Stimulated activated naive CD8-positive, alpha-beta T cell treated with anti-CD3 and anti-CD28 coated beads, Interleukin-15, Interleukin-2, amounts not matched to agents 100 U/mL and 50 U/mL, for 24 hours (primary cell): ENCODE data around the gene MED10.
A peak's percentile ranks its signal among the peaks of the same experiment; 100 is the strongest.

ENCODE experiments used
- ATAC-seq: fragments of 150-1000 bp; cut with Tn5 transposase; one replicate; pipeline ENCODE4 v1.10.0; 2021
- DNase-seq: peaks from one replicate; pipeline ENCODE4 v3.0.0; 2021

Gene MED10, protein sequence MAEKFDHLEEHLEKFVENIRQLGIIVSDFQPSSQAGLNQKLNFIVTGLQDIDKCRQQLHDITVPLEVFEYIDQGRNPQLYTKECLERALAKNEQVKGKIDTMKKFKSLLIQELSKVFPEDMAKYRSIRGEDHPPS

GRCh38 chr5:6377905-6378765, at the start of gene MED10:
Gene MED10, minus strand, starts transcription at chr5:6378547. Its CDS starts 64 bp downstream, at chr5:6378483.
- ATAC-seq (peak; percentile 100), DNase-seq (peak; percentile 97)

GRCh38 chr5:6427694-6428093, 49.3 kb upstream of the MED10 start:
- DNase-seq (no peak), ATAC-seq (no peak)

DNA sequence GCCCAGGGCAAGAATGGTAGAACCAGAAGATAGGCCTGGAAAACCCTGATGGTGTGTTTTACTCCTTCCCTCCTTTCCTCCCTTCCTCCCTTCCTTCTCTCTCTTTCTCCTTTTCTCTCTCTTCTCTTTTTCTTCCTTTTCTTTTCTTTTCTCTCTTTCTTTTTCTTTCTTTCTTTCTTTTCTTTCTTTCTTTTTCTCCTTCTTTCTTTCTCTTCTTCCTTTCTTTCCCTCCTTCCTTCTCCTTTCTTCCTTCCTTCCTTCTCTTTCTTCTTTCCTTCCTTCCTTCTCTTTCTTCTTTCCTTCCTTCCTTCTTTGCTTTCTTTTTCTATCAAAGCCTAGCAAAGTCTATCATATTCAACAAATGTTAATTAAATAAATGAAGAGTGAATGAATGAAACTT, 46.4 kb upstream of the MED10 start:
- ATAC-seq (no peak), DNase-seq (no peak)

DNA sequence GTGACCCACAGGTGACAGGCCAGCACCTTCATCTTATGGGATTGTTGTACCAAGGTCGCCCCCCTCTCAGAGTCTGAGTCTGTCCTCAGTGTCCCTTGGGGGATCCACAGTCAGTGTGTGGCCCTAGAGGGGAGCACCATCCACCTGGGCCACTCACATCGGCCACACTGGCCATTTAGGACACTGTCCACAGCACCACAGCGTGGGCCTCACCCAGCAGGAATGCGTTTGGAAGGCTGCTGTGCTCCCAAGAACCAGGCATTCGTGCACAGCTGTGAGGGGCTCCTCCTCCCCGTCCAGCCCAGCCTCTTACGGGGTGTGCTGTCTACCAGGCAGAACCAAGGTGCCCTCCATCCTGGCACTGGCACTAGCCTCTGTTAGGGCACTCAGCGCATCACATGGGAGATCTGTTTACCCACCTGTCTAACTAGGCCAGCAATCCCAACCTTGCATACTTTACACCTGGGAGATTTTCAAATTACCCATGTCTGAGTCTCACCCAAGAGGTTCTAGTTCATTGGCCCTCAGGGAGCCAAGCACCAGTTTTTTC, 45.8 kb upstream of the MED10 start:
- DNase-seq (no peak), ATAC-seq (no peak)

DNA sequence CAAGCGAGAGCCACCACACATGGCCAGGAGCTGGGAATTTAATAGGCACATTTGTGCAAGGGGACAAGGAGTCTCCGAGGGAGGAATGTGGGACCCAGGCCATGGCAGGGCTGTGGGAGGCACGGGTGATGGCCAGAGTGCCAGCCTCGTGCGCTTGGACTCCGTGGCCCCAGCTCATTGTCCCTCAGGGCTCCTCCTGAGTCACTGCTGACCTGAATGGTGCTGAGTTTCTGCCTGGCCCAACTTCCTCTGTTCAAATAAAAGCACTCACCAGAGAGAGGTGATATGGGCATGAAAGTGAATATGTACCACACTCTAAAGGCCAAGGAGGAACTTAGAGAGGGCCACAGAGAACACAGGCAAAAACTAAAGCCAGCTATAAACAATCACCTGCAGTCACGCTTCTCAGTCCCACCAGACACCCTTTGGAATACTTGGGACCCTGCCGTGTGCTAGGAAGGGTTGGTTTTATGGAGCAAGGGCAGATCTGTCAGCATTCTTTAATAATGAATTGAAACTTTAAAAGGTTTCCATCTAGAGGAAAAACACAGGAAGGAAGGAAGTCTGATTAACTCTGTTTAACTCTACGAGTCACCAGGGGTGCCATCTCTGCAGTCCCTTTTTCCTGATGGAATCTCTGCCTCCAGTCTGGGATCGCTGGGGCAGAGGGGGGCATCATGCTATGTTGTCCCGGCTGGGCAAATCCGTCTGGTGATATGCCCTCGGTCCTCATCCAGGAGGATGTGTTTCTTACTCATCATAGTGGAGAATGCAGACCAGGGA, 45.2 kb upstream of the MED10 start:
- no peak for DNase-seq
- ATAC-seq, result no peak

- DNase-seq (no peak), ATAC-seq (no peak)
Measured at GRCh38 chr5:6419340-6419852, 41.0 kb upstream of the MED10 start.

- ATAC-seq, result no peak
- no peak for DNase-seq
Measured at GRCh38 chr5:6418679-6419276, 40.4 kb upstream of the MED10 start.

DNA sequence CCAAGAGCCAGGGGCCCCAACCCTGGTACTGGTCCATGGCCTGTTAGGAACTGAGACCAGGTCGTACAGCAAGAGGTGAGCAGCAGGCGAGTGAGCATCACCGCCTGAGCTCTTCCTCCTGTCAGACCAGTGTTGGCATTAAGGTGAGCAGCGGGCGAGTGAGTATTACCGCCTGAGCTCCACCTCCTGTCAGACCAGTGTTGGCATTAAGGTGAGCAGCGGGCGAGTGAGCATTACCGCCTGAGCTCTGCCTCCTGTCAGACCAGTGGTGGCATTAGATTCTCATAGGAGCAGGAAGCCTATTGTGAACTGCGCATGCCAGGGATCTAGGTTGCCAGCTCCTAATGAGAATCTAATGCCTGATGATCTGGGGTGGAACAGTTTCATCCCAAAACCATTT, 39.3 kb upstream of the MED10 start:
- ATAC-seq (no peak), DNase-seq (no peak)

DNA sequence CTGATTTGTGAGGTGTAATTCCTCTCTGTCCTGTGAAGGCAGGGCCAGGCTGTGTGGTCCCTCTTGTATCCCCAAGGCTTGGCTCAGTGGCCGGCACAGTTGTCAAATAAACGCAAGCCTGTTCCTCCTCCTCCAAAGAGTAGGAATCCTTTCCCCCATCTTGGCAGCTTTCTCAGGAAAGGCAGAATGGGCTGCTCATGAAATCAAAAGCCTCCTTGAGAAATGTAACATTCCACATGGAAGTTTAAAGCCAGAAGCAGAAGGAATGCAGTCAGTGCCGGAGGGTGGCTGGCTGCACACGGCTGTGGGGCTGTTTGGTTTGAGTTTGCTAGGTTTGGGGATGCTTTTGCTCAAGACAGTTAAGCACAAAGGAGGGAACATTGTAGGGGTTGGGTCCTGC, 34.5 kb upstream of the MED10 start:
- ATAC-seq (no peak), DNase-seq (no peak)

GRCh38 chr5:6411141-6411540, 32.8 kb upstream of the MED10 start:
- ATAC-seq (no peak), DNase-seq (no peak)

DNA sequence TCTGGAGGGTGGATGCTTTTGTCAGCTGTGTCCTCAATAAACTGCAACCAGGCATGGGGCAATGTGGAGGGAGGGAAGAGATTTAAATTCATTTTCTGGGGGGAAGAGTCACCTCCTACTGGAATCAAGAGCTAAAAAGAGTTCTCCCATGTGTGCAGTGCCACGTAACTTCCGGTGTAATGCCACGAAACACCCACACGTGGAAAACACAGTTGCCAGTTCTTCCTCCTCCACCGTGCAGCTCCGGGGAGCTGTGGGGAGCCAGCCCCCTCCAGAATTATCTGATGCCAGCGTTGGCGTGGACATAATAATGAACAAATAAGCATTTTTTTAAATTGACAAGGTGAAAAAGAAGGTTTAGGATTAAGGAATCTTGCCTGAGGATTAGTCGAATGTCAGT, 32.1 kb upstream of the MED10 start:
- no peak for ATAC-seq
- no peak for DNase-seq

DNA sequence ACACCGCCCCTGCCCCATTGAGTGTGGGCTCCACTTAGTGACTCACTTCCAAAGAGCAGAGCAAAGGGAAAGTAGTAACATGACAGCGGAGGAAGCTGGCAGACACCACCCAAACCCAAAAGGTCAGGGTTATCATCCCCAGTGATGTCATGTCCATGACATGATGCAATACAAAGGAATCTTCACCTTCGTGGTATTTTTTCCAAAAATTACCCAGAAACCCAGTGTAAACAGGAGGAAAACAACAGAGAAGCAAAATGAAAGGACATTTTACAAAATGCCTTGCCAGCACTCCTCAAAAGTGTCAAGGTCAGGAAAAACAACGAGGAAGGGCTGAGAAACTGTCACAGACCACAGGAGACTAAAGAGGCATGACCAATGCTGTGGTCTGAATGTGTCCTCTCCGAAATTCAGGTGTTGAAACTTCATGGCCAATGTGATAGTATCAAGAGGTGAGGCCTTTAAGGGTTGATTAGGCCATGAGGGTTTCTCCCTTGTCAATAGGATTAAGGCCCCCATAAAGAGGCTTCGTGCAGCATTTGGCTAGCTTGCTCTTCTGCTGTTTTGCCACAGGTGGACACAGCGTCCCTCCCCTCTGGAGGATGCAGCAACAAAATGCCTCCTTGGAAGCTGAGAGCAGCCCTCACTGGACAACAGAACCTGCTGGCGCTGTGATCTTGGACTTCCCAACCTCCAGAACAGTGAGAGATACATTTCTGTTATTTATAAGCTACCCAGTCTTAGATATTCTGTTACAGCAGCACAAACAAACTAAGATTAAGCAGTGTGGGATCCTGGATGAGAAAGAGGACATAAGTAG, 30.5 kb upstream of the MED10 start:
- peak; percentile 64 for ATAC-seq

GRCh38 chr5:6408260-6408596, 29.9 kb upstream of the MED10 start:
- ATAC-seq, result no peak
- DNase-seq, result no peak

More for the DNA sequence above, 30.5 kb upstream of the MED10 start:
- no peak for DNase-seq

DNA sequence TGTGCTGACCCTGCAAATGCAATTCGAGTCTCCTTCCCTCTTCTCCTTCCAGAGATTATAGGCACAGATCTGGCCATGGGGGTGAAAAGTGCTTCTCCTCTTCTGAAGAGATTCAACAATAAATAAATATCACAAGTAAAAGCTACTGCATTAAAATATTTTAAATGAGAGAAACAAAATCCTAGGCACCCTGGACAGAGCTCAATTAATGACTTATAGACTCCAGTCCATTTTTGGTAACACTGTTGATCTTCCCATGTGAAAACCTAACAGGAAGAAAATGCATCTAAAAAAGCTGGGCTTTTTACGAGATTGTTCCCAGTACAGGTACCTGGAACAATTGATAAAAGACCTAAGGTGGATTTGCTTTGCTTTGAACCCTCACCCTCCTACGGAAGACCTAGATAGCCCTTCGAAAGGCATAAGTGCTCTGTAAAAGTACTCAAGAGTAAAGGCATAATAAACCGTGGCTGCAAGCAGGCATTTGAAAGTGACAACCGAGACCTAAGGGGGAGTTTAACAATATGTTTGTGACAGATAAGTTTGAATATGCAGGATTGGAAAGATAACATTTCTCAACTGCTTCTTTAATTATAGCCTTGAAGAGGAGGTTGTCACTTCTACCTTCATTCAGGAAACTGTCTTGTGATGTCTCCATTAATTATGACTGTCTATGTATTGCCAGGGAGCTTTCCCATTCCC, 29.4 kb upstream of the MED10 start:
- DNase-seq (no peak), ATAC-seq (no peak)

DNA sequence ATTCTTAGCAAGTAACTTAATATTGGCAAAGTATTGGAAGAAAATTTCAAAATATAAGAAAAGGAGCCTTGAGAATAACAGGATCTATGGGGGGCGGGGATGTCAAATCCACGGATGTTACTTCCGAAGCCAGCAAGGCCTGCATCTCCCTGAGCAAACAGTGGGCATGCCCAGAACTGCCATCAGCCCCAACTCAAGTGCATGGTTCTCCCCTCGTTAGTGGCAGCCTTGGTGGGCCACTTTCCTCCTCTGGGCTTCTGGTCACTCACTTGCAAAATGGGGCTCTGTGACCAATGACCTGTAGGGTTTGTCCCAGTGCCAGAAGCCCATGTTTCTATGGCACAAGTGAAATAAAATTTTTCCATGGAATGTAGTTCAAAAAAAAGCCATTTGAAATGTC, 27.2 kb upstream of the MED10 start:
- DNase-seq, result no peak
- ATAC-seq, result no peak

DNA sequence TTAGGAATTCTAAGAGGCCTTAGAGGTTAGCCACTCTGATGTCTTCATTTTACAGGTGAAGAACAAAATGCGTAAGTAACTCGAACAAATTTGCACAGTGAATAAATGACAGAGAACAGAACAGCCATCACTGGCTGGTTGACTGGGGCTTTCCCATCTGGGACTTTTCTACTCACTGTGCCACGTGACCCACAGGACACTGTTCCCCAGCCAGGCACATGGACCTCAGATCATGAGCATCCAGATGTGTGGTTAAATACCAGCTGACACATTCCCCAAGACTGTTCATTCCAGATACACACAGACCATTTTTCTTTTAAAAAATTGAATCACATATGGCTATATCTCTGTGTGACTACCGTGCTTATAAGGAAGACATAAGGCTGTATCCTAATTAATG, 25.8 kb upstream of the MED10 start:
- no peak for DNase-seq
- ATAC-seq, result no peak

DNA sequence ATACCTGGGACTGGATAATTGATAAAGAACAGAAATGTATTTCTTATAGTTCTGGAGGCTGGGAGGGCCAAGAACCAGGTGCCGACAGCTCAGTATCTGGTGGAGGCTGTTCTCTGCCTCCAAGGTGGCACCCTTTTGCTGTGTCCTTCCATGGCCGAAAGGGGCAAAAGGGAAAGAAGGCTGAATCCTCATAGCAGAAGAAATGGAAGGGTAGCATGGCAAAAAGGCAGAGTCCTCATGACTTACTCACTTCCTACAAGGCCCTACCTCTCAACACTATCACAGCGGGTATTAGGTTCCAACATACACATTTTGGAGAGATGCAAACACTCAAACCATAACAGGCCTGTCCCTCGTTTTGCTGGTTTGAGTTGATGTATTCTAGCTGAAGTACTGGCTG, 25.1 kb upstream of the MED10 start:
- ATAC-seq (no peak), DNase-seq (no peak)

DNA sequence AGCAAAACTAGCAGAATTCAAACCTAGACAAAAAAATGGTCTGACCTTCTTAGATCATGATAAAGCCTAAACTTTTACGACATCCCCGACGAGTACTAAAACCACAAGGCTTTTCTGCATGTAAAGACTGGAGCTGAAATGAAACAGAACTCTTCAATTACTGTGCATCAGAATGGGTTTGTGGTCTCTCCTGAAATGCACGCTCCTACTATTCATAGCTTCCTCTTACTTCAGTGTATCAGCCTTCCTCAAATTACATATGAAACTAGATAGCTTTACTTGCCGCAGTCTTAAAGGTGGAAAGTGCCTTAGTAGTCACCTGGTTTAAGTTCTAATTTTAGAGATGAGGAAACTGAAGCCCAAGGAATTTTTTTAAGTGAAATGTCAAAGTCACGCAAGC, 24.6 kb upstream of the MED10 start:
- no peak for DNase-seq
- no peak for ATAC-seq

GRCh38 chr5:6401410-6401809, 23.1 kb upstream of the MED10 start:
- DNase-seq (no peak), ATAC-seq (no peak)

DNA sequence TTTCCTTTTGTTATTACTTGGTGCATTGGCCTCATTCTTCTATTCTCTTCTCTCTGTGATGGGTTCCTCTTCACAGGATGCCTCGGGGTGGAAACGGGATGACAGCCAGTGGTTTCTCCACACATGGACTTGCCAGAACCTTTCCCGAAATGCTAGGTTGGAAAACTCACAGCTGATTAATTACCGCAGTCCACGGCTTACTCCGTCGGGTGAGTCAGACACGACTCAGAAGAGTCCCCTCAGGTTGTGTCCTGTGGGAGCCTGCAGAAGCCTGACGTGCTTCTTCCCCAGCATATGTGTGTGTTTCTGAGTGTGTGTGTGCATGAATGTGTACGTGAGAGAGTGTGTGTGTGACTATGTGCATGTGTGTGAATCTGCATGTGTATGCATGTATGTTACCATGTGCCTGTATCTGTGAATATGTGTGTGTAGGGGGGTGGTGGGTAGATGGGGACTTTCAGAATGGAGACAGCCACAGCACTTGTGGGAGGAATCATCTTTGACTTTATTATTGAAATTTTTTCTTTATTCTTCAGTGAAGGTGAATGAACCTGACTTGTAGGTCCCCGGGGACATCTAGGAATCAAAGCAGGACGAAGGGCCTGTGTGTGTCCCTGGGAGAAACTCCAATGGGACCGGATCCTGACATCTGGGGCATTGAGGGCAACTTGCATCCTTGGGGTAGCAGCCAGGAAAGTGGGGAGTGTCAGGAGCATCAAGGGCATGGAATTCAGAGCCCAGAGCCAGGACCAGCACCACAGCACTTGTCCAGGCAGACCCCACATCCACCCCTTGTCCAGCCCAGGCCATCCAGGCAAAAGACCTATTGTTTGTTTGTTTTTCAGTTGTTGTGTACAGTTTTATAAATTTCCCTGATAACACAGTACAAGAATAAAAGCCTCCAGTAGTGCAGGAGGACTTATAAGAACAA, 21.9 kb upstream of the MED10 start:
- no peak for DNase-seq
- ATAC-seq, result no peak
